HG03025 (cell line): Measurements from ENCODE around the gene PRRC2B.
"Not testable (repeated sequence)": the region's sequence is repeated elsewhere in the genome, so short reads cannot be mapped to it uniquely, and the experiment has no call there.

ENCODE experiments used
- ATAC-seq: cut with Tn5 transposase; IDR thresholded peaks from one replicate; pipeline ENCODE4 v1.9.1; 2021; ENCODE audit warnings: mild to moderate bottlenecking, moderate library complexity; ENCODE audit not compliant: unreplicated experiment, low FRiP score

Gene PRRC2B

GRCh38 chr9:131503626-131504465 is 110.0 kb downstream of the PRRC2B start:
- ATAC-seq, result peak; percentile 11

DNA sequence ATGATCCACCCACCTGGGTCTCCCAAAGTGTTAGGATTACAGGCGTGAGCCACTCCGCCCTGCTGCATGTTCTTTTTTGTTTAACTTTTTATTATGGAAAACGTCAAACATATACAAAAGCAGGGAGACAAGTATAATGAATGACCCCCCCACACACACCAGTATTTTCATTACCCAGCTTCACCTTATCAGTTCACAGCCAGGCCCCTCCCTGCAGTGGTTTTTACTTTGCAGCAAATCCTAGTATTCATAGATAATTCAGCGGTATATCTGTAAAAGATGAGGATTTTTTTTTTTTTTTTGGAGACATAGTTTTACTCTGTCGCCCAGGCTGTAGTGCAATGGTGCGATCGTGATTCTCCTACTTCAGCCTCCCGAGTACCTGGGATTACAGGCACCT is 111.1 kb downstream of the PRRC2B start:
- ATAC-seq, result no peak

- no peak for ATAC-seq
These were observed 117.5 kb downstream of the PRRC2B start for GRCh38 chr9:131511416-131511815.

GRCh38 chr9:131511880-131512279 is 118.0 kb downstream of the PRRC2B start:
- ATAC-seq, result no peak

DNA sequence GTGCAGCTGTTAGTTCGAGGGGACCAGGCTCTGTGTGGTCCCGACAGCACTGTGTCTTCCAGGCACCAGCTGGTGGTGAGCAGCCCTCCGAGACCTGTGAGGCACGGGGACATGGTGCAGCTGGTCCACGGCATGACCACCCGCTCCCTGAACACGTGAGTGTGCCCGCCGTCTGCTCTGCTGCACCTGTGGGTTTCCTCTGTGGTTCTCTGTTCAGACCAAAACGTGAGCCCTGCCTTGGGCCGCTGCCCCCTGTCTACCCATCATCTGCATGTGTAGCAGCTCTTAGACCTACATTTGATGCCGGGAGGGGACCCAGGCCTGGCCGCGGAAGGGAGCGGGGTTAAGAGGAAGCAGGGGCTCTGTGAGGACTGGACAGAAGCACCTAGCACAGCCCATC is 119.3 kb downstream of the PRRC2B start:
- no peak for ATAC-seq

DNA sequence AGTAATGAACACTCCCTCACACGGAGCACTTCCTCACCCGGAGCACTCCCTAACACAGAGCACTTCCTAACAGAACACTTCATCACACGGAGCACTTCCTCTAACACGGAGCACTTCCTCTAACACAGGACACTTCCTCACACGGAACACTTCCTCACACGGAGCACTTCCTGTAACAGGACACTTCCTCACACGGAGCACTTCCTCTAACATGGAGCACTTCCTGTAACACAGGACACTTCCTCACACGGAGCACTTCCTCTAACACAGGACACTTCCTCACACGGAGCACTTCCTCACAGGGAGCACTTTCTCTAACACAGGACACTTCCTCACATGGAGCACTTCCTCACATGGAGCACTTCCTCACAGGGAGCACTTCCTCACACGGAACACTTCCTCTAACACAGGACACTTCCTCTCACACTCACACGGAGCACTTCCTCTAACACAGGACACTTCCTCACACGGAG is 121.7 kb downstream of the PRRC2B start:
- not testable (repeated sequence) for ATAC-seq

- no peak for ATAC-seq
These were observed 122.2 kb downstream of the PRRC2B start for GRCh38 chr9:131516100-131516499.

DNA sequence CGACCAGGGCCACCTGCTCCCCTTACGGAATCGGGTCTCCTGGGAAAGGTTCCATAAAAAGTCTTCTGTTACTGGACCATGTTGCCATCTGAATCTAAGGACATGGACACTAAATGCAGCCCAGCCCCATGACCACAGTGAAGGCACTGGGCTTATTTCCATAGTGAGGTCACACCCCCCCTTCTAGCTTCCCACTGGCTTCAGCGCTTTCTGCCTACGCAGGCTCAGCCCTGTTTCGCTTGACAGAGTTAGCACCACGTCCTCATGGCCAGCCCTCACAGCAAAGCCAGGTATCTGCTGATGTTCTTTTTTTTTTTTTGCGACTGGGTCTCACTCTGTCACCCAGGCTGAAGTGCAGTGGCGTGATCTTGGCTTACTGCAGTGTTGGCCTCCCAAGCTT is 123.0 kb downstream of the PRRC2B start:
- ATAC-seq, result no peak

DNA sequence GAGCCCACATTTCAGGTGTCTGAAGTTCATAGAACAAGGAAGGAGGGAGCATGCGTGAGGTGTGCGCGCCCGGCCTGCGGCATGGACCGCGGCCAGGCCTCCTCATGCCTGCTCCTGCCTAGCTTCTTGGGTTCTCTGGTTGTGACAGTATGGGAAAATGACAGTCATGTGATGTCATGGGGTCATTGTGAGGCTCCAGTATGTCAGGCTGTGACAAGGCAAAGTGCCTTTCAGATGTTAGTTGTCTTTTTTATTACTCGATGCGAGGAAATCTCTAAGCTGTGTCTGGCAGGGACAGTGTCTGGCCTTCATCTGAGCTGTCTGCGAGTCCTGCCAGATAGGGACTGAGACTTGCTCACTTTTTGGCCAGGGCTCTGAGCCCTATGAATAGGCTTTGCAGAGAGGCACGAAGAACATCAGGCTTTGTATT is 123.9 kb downstream of the PRRC2B start:
- ATAC-seq, result no peak

- no peak for ATAC-seq
These were observed 124.7 kb downstream of the PRRC2B start for GRCh38 chr9:131518553-131518952.

GRCh38 chr9:131520503-131520902 is 126.6 kb downstream of the PRRC2B start:
- ATAC-seq, result no peak

GRCh38 chr9:131521203-131521602 is 127.3 kb downstream of the PRRC2B start:
- no peak for ATAC-seq

GRCh38 chr9:131521822-131522221 is 127.9 kb downstream of the PRRC2B start:
- no peak for ATAC-seq

DNA sequence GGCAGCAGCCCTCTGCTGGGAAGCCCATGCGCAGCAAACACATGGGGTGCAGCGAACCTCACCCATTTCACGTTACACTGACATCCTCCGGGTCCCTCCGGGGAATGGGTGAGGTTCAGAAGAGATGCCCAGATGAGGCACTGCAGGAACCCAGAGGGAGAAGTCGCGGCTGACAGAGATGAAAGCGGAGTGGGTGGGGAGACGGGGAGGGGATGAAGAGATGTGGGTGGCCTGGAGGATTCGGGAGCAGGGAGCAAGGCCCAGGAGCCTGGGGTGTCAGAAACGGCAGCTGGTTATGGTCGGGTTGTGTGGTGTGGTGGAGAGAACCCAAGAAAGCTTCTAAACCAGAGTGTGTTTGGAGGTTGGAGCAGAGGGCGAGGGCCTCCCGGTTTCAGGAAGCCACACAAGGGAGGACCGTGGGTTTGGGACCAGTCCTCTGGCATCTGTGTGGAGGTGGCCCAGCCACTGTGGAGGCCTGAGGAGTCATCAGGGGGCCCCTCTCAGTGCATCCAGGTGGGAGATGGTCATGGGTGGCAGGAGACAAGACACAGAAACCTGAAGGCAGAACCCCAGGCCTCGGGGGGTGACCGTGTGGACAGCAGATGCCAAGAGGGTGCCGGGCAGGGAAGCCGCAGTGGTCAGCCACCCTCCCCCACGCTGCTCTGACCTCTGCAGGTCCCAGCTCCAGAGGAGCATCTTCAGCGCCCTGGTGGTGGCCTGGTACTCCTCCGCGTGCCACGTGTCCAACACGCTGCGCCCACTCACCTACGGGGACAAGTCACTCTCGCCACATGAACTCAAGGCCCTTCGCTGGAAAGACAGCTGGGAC is 128.6 kb downstream of the PRRC2B start:
- ATAC-seq, result no peak

DNA sequence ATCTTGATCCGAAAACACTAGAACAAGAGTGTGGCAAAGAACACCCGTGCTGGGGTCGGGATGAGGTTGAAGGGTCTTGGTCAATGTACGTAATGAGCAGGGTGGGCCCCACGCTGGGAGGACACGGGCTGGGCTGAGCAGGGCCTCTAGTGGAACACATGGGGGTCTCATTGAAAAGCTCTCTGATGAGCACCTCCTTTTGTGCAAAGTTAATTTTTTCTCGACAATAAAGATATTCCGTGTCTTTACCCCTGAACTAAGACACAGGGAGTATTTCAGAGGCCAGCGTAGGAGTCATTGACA is 129.2 kb downstream of the PRRC2B start:
- ATAC-seq, result no peak

- ATAC-seq, result no peak
These were observed 129.9 kb downstream of the PRRC2B start for GRCh38 chr9:131523451-131524435.

GRCh38 chr9:131524665-131525315 is 130.9 kb downstream of the PRRC2B start:
- no peak for ATAC-seq

GRCh38 chr9:131525643-131526565 is 132.0 kb downstream of the PRRC2B start:
- no peak for ATAC-seq

GRCh38 chr9:131528186-131528585 is 134.3 kb downstream of the PRRC2B start:
- no peak for ATAC-seq
